Measurements from ENCODE around the gene NACC2. TPM values are rescaled to one million over a fixed set of nuclear protein-coding genes. Genes with fewer than 3 reads are reported as not detected.
A peak's percentile ranks its signal among the peaks of the same experiment; 100 is the strongest.

The NACC2 gene
- total RNA-seq, 1 donor from 2014 or later: 34.0 TPM

DNA sequence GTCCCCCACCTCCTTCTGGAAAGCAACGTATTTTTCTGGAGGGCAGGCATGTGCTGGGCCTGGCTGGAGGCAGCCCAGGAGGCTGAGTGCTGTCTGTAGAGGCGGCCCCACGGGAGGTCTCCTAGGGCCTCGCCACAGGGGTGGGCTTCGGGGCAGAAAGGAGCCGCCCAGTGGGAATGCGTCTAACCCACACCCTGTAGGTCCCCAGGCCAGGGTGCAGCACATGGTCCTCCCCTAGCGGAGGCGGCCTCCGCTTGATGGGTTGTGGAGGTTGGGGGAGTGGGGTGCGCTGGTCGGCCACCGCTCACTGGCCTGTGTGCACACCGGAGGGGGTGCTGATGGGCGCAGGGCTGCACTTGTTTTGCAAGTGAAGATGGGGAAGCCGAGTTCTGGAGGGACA lies 85.6 kb downstream of the NACC2 start:
- no peaks in the 10 kb centered on the region for H3K79me2 ChIP-seq (ENCODE audit: insufficient read depth, low read length)
- no peaks in the 10 kb centered on the region for H3K27me3 ChIP-seq (ENCODE audit: insufficient read depth, low read length)
- no peak overlapping the region for H3K4me2 ChIP-seq (ENCODE audit: low read length)
- no peak for TF ChIP-seq EZH2 (IDR thresholded peaks at IDR 0.05; ENCODE audit: insufficient read depth, low read length)
- TF ChIP-seq, protein P1, sequence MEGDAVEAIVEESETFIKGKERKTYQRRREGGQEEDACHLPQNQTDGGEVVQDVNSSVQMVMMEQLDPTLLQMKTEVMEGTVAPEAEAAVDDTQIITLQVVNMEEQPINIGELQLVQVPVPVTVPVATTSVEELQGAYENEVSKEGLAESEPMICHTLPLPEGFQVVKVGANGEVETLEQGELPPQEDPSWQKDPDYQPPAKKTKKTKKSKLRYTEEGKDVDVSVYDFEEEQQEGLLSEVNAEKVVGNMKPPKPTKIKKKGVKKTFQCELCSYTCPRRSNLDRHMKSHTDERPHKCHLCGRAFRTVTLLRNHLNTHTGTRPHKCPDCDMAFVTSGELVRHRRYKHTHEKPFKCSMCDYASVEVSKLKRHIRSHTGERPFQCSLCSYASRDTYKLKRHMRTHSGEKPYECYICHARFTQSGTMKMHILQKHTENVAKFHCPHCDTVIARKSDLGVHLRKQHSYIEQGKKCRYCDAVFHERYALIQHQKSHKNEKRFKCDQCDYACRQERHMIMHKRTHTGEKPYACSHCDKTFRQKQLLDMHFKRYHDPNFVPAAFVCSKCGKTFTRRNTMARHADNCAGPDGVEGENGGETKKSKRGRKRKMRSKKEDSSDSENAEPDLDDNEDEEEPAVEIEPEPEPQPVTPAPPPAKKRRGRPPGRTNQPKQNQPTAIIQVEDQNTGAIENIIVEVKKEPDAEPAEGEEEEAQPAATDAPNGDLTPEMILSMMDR (IDR thresholded peaks at IDR 0.05; ENCODE audit: insufficient read depth, low read depth, low read length): no peak
- H3K27ac ChIP-seq (ENCODE audit: low read depth, low read length): no peak overlapping the region
- H3K9me3 Mint-ChIP-seq (ENCODE audit: unreplicated experiment): no peaks in the 10 kb centered on the region
- FAIRE-seq (no peak), DNase-seq (ENCODE audit: low read depth) (no peak)
- H3K27ac Mint-ChIP-seq (ENCODE audit: unreplicated experiment): no peak overlapping the region
- no peaks in the 10 kb centered on the region for H3K27me3 Mint-ChIP-seq (ENCODE audit: low read depth, unreplicated experiment)
- no peak overlapping the region for H3K4me3 ChIP-seq (ENCODE audit: insufficient read depth, low read depth, low read length)
- H3K4me1 ChIP-seq (ENCODE audit: insufficient read depth, low read length): peaks cover 23% of the 10 kb centered on the region
- peaks cover 21% of the 10 kb centered on the region for H3K4me1 Mint-ChIP-seq (ENCODE audit: low read depth, unreplicated experiment)
- H3K36me3 ChIP-seq (ENCODE audit: insufficient read depth, low read length): no peaks in the 10 kb centered on the region
- no peak overlapping the region for H3K4me3 Mint-ChIP-seq (ENCODE audit: unreplicated experiment)
- H2AFZ ChIP-seq (ENCODE audit: low read depth, low read length): no peak overlapping the region
- peaks cover 75% of the 10 kb centered on the region for H4K20me1 ChIP-seq (ENCODE audit: insufficient read depth, low read length)
- no peak overlapping the region for H3K9ac ChIP-seq (ENCODE audit: low read length)
- no peaks in the 10 kb centered on the region for H3K9me3 ChIP-seq (ENCODE audit: insufficient read depth, low read depth, low read length)
- H3K36me3 Mint-ChIP-seq (ENCODE audit: low read depth, unreplicated experiment): peaks cover 9% of the 10 kb centered on the region

DNA sequence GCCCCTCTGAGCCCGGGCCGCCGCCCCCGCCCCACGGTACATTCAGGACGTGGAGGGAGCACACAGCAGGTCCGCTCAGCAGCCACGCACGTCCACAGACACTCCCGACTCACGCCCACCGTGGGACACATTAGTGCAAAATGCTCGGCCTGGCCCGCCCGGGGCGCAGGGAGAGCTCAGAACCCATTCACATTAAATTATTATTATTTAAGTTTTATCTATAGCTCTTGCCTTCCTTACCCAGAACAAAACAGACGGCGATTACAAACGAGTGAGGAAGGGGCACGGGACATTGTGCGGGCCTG lies 86.4 kb downstream of the NACC2 start:
- H3K4me1 ChIP-seq (ENCODE audit: insufficient read depth, low read length): peaks cover 23% of the 10 kb centered on the region
- H4K20me1 ChIP-seq (ENCODE audit: insufficient read depth, low read length): peaks cover 68% of the 10 kb centered on the region
- no peaks in the 10 kb centered on the region for H3K9me3 Mint-ChIP-seq (ENCODE audit: unreplicated experiment)
- H3K4me2 ChIP-seq (ENCODE audit: low read length): peak overlapping the region; percentile 36
- no peaks in the 10 kb centered on the region for H3K27me3 ChIP-seq (ENCODE audit: insufficient read depth, low read length)
- no peak overlapping the region for H3K4me3 ChIP-seq (ENCODE audit: insufficient read depth, low read depth, low read length)
- H3K4me1 Mint-ChIP-seq (ENCODE audit: low read depth, unreplicated experiment): peaks cover 21% of the 10 kb centered on the region
- no peak overlapping the region for H2AFZ ChIP-seq (ENCODE audit: low read depth, low read length)
- H3K79me2 ChIP-seq (ENCODE audit: insufficient read depth, low read length): no peaks in the 10 kb centered on the region
- no peak overlapping the region for H3K27ac Mint-ChIP-seq (ENCODE audit: unreplicated experiment)
- no peak overlapping the region for H3K27ac ChIP-seq (ENCODE audit: low read depth, low read length)
- no peak overlapping the region for H3K9ac ChIP-seq (ENCODE audit: low read length)
- H3K9me3 ChIP-seq (ENCODE audit: insufficient read depth, low read depth, low read length): no peaks in the 10 kb centered on the region
- no peak overlapping the region for H3K4me3 Mint-ChIP-seq (ENCODE audit: unreplicated experiment)
- FAIRE-seq (no peak), DNase-seq (ENCODE audit: low read depth) (no peak)
- H3K36me3 ChIP-seq (ENCODE audit: insufficient read depth, low read length): no peaks in the 10 kb centered on the region
- H3K36me3 Mint-ChIP-seq (ENCODE audit: low read depth, unreplicated experiment): peaks cover 9% of the 10 kb centered on the region
- TF ChIP-seq, protein P1 (IDR thresholded peaks at IDR 0.05; ENCODE audit: insufficient read depth, low read depth, low read length): no peak
- no peak for TF ChIP-seq EZH2 (IDR thresholded peaks at IDR 0.05; ENCODE audit: insufficient read depth, low read length)
- H3K27me3 Mint-ChIP-seq (ENCODE audit: low read depth, unreplicated experiment): no peaks in the 10 kb centered on the region

DNA sequence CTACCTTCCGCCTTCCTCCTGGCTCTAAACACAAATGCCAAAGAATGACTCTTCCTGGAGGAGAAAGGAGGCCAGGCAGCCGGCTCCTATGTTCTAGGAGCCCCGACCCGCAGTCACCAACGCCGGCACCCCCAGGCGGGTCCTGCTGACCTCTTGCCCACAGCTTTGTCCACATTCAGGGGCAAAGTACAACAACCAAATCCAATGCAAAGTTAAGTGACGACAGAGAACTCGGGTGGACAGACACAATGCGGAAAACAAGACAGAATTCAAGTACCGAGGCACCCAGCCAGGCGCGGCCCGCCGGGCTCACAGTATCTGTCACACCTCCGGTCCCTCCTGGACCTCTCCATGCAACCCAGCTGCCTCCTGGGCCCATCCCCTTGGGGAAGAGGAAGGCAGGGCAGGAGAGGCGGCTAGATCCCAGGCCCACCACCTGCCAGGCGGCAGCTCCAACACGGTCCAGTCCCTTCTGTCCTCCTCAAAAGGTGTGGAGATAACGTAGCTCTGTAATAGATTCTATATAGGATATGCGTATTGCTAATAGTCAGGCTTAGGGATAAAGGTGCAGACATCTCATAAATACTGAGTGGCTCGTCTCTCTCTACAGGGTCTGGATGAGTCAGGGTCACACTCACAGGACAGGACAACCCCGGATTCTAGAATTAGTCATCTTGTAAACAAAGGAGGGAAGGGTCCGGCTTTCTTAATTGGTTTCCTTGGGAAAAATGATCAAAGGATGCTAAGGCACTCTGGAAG lies 87.0 kb downstream of the NACC2 start:
- Mint-ChIP-seq H3K27me3 (ENCODE audit: low read depth, unreplicated experiment) (no peaks in the 10 kb centered on the region), H3K36me3 (ENCODE audit: low read depth, unreplicated experiment) (peaks cover 9% of the 10 kb centered on the region), H3K9me3 (ENCODE audit: unreplicated experiment) (no peaks in the 10 kb centered on the region), H3K4me1 (ENCODE audit: low read depth, unreplicated experiment) (peaks cover 21% of the 10 kb centered on the region), H3K27ac (ENCODE audit: unreplicated experiment) (peak overlapping the region; percentile 77), H3K4me3 (ENCODE audit: unreplicated experiment) (peak overlapping the region; percentile 66)
- peaks cover 23% of the 10 kb centered on the region for H3K4me1 ChIP-seq (ENCODE audit: insufficient read depth, low read length)
- peak overlapping the region; percentile 36 for H3K4me2 ChIP-seq (ENCODE audit: low read length)
- H3K4me3 ChIP-seq (ENCODE audit: insufficient read depth, low read depth, low read length): no peak overlapping the region
- no peaks in the 10 kb centered on the region for H3K79me2 ChIP-seq (ENCODE audit: insufficient read depth, low read length)
- H3K27me3 ChIP-seq (ENCODE audit: insufficient read depth, low read length): no peaks in the 10 kb centered on the region
- no peaks in the 10 kb centered on the region for H3K36me3 ChIP-seq (ENCODE audit: insufficient read depth, low read length)
- H3K27ac ChIP-seq (ENCODE audit: low read depth, low read length): no peak overlapping the region
- FAIRE-seq (no peak), DNase-seq (ENCODE audit: low read depth) (peak; percentile 75)
- H3K9me3 ChIP-seq (ENCODE audit: insufficient read depth, low read depth, low read length): no peaks in the 10 kb centered on the region
- TF ChIP-seq, protein P1 (IDR thresholded peaks at IDR 0.05; ENCODE audit: insufficient read depth, low read depth, low read length): no peak
- TF ChIP-seq EZH2 (IDR thresholded peaks at IDR 0.05; ENCODE audit: insufficient read depth, low read length): no peak
- H3K9ac ChIP-seq (ENCODE audit: low read length): peak overlapping the region; percentile 38
- peaks cover 64% of the 10 kb centered on the region for H4K20me1 ChIP-seq (ENCODE audit: insufficient read depth, low read length)
- no peak overlapping the region for H2AFZ ChIP-seq (ENCODE audit: low read depth, low read length)

All from astrocyte (in vitro differentiated cells and primary cell).